Right lobe of liver (tissue), 6 donors: ENCODE data around the gene GAS6. TPM values are rescaled to one million over a fixed set of nuclear protein-coding genes. Genes with fewer than 3 reads are reported as not detected.

Experiments used
- ATAC-seq, 4 donors: fragments of 200-7000 bp; cut with Tn5 transposase; one replicate each; pipeline ENCODE4 v1.9.1; 2020; ENCODE audit warnings: mild to moderate bottlenecking in 4 of 4, moderate library complexity in 4 of 4
- DNase-seq, 3 donors: peaks; one replicate each; pipeline ENCODE4 v3.0.0-alpha.2; 2020
- H3K27ac ChIP-seq, 3 donors: fragments of 200-600 bp; one replicate each; pipeline ENCODE4 v1.8.0; 2022
- H3K27me3 ChIP-seq, 2 donors: fragments of 200-600 bp; one replicate each; pipeline ENCODE4 v1.8.0; 2022
- H3K36me3 ChIP-seq, 4 donors: fragments of 200-600 bp; sonication (generic) in 1 of 4; one replicate each; pipeline versions ENCODE4 v1.5.1 to v1.8.0; 2017 to 2022; ENCODE audit warnings: control low read depth in 1 of 4
- H3K4me1 ChIP-seq, 4 donors: fragments of 200-600 bp; sonication (generic) in 1 of 4; one replicate each; pipeline versions ENCODE4 v1.5.1 to v1.8.0; 2017 to 2022; ENCODE audit warnings: control low read depth in 1 of 4
- H3K4me3 ChIP-seq, 3 donors: fragments of 200-600 bp; one replicate each; pipeline ENCODE4 v1.8.0; 2022
- H3K9me3 ChIP-seq, 4 donors: fragments of 200-600 bp; sonication (generic) in 1 of 4; one replicate each; pipeline versions ENCODE4 v1.5.1 to v1.8.0; 2017 to 2022; ENCODE audit warnings: control low read depth in 1 of 4
- CTCF ChIP-seq, 4 donors: fragments of 200-600 bp in 3 of 4; fragments of 450-650 bp in 1 of 4; IDR thresholded peaks; one replicate each; pipeline versions ENCODE4 v1.5.1 to v1.8.0; 2016 to 2022; ENCODE audit warnings: antibody characterized with exemption in 4 of 4, mild to moderate bottlenecking in 2 of 4
- POLR2A ChIP-seq: fragments of 450-650 bp; IDR thresholded peaks from one replicate; pipeline ENCODE4 v1.6.1; 2017; ENCODE audit warnings: antibody characterized with exemption, mild to moderate bottlenecking
- WGBS: methylation state at CpG from one replicate; pipeline ENCODE4 v1.1.6; 2018; ENCODE audit warnings: low coverage, low lambda C conversion rate; ENCODE audit not compliant: insufficient coverage; ENCODE audit errors: missing lambda C conversion rate; 5-methylcytosine and 5-hydroxymethylcytosine counted together
- intact Hi-C, 2 donors: fragments of 100-400 bp; cut with DNase I; formaldehyde crosslinking; loops; one replicate each; pipeline versions ENCODE4 v1.11.2 to v1.14.1; 2022
- total RNA-seq, 6 experiments: library from RNA; depleted of rRNA in 2 of 6; stranded (reverse); fragments of >200 nt in 2 of 6; fragmentation: NEBNext Ultra II Directional in 3 of 6; extraction: Animal tissue kit (Norgen Biotek cat#: 25700) in 3 of 6; gene quantifications; one replicate each; pipeline versions ENCODE4 v1.1.0 to v1.2.4, GENCODE V29; 2016 to 2023
- donor health status: DM: no; HTN: yes; CAD: no.
- donor health status: DM: no; HTN: no; CAD: no.
- donor health status: DM: no; HTN: no; CAD: no.
- donor health status: DM: no; HTN: yes; CAD: no.
- donor health status: DM: no; HTN: yes; CAD: no.

Gene GAS6
- total RNA-seq, 6 experiments from 2014 or later: 11.9 to 48.5 (median 27.2) TPM

- DNase-seq: no peak
- intact Hi-C loops: no loop called here
- Histone ChIP-seq H3K4me1 (no peaks in the 10 kb centered on the region), H3K9me3 (no peaks in the 10 kb centered on the region), H3K4me3 (no peak overlapping the region), H3K27ac (no peak overlapping the region), H3K36me3 (no peaks in the 10 kb centered on the region), H3K27me3 (no peaks in the 10 kb centered on the region)
- no peak for ATAC-seq
- no peak for TF ChIP-seq POLR2A
- no peak for TF ChIP-seq CTCF (IDR thresholded peaks at IDR 0.05)
- WGBS: 41% methylated on average over 6 of the region's 17 CpGs
Measured at GRCh38 chr13:113880651-113881611, 17.1 kb upstream of the GAS6 start.

- H3K4me3 ChIP-seq: no peak overlapping the region
- no peak for TF ChIP-seq CTCF (IDR thresholded peaks at IDR 0.05)
- no peak for TF ChIP-seq POLR2A
- H3K9me3 ChIP-seq: no peaks in the 10 kb centered on the region
- intact Hi-C loops: no loop called here
- H3K27ac ChIP-seq: no peak overlapping the region
- ATAC-seq: no peak
- no peaks in the 10 kb centered on the region for H3K4me1 ChIP-seq
- H3K36me3 ChIP-seq: no peaks in the 10 kb centered on the region
- no peaks in the 10 kb centered on the region for H3K27me3 ChIP-seq
- DNase-seq: no peak
- 76% methylated on average over 6 of the region's 11 CpGs for WGBS
Measured at GRCh38 chr13:113879494-113880360, 15.9 kb upstream of the GAS6 start.

- ATAC-seq (no peak), DNase-seq (no peak)
- Histone ChIP-seq H3K27me3 (no peaks in the 10 kb centered on the region), H3K4me3 (no peak overlapping the region), H3K4me1 (no peaks in the 10 kb centered on the region), H3K36me3 (no peaks in the 10 kb centered on the region), H3K27ac (no peak overlapping the region), H3K9me3 (no peaks in the 10 kb centered on the region)
- 70% methylated on average over 5 of the region's 7 CpGs for WGBS
- intact Hi-C loops: no loop called here
- TF ChIP-seq POLR2A: no peak
- no peak for TF ChIP-seq CTCF (IDR thresholded peaks at IDR 0.05)
Measured at GRCh38 chr13:113879017-113879416, 15.1 kb upstream of the GAS6 start.

- ATAC-seq: no peak
- H3K4me3 ChIP-seq: no peak overlapping the region
- DNase-seq: no peak
- intact Hi-C loops: no loop called here
- no peaks in the 10 kb centered on the region for H3K9me3 ChIP-seq
- WGBS: 63% methylated on average over 7 of the region's 21 CpGs
- H3K4me1 ChIP-seq: no peaks in the 10 kb centered on the region
- no peaks in the 10 kb centered on the region for H3K36me3 ChIP-seq
- no peaks in the 10 kb centered on the region for H3K27me3 ChIP-seq
- TF ChIP-seq POLR2A (no peak), CTCF (IDR thresholded peaks at IDR 0.05) (no peak)
- H3K27ac ChIP-seq: no peak overlapping the region
Measured at GRCh38 chr13:113877149-113877990, 13.5 kb upstream of the GAS6 start.
